MM.1S (cell line): ENCODE measurements around the gene OTP.

Experiments
- EZH2 ChIP-seq: fragments of 300-600 bp; sonication (generic); optimal IDR thresholded peaks from 2 replicates; pipeline ENCODE3; 2017; ENCODE audit warnings: low read depth, mild to moderate bottlenecking, antibody characterized with exemption, low read length, mixed read lengths
- EZH2phosphoT487 ChIP-seq: fragments of 300-600 bp; sonication (generic); IDR thresholded peaks from 2 replicates; pipeline ENCODE4 v1.6.1; 2018; ENCODE audit warnings: antibody characterized with exemption, low read length
- TF ChIP-seq, protein P1 (sequence below): fragments of 300-600 bp; sonication (generic); IDR thresholded peaks from 2 replicates; pipeline ENCODE4 v1.5.1; 2016; ENCODE audit warnings: antibody characterized with exemption, low read length, mixed read lengths

DNA sequence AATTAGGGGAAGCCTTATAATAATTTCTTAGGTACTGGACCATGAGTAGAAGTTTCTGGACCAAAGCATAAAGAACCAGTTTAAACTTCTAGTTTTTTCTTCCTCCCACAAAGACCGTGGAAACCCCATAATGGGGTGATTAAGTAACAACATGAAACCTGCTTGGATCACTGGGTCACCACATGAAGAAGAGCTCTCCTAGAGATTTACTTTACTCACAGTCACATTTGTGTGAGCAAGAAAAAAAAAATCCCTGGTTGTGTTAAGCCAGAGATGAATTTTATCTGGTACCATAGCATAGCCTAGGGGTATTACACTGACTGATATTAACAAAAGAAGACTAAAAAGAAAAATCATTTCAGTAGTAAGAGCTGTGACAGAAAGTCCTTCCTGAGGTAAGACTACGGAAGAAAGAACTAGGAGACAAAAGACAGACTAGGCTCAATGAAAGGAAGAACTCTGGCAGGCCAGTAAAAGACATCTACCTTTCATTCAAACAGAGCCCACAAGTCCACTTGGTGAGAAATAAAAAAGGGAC, 15.2 kb downstream of the OTP start:
- TF ChIP-seq, protein P1, sequence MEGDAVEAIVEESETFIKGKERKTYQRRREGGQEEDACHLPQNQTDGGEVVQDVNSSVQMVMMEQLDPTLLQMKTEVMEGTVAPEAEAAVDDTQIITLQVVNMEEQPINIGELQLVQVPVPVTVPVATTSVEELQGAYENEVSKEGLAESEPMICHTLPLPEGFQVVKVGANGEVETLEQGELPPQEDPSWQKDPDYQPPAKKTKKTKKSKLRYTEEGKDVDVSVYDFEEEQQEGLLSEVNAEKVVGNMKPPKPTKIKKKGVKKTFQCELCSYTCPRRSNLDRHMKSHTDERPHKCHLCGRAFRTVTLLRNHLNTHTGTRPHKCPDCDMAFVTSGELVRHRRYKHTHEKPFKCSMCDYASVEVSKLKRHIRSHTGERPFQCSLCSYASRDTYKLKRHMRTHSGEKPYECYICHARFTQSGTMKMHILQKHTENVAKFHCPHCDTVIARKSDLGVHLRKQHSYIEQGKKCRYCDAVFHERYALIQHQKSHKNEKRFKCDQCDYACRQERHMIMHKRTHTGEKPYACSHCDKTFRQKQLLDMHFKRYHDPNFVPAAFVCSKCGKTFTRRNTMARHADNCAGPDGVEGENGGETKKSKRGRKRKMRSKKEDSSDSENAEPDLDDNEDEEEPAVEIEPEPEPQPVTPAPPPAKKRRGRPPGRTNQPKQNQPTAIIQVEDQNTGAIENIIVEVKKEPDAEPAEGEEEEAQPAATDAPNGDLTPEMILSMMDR: no peak
- TF ChIP-seq EZH2phosphoT487 (no peak), EZH2 (no peak)
